ENCODE results near the gene SPTSSA. TPM values are rescaled to one million over a fixed set of nuclear protein-coding genes. Genes with fewer than 3 reads are reported as not detected.

Gene SPTSSA
- total RNA-seq, 2 donors from 2014 or later = 12.5 to 21.9 TPM

GRCh38 chr14:34465069-34465859 lies 3.2 kb upstream of the SPTSSA start:
- Histone ChIP-seq H3K9me3 (no peaks in the 10 kb centered on the region), H3K4me3 (no peak overlapping the region), H3K4me1 (replicated peaks) (peaks cover 6% of the 10 kb centered on the region), H3K27me3 (replicated peaks; ENCODE audit: insufficient read depth) (no peaks in the 10 kb centered on the region), H3K27ac (no peak overlapping the region), H3K36me3 (no peaks in the 10 kb centered on the region)
- TF ChIP-seq POLR2A (IDR thresholded peaks at IDR 0.05) (no peak), CTCF (IDR thresholded peaks at IDR 0.05) (no peak), POLR2AphosphoS5 (IDR thresholded peaks at IDR 0.05) (no peak)
- intact Hi-C loops (cut with DNase I) = no loop called here
- DNase-seq (ENCODE audit: low spot score) = no peak
- 62% methylated on average over 2 of the region's 2 CpGs for WGBS

DNA sequence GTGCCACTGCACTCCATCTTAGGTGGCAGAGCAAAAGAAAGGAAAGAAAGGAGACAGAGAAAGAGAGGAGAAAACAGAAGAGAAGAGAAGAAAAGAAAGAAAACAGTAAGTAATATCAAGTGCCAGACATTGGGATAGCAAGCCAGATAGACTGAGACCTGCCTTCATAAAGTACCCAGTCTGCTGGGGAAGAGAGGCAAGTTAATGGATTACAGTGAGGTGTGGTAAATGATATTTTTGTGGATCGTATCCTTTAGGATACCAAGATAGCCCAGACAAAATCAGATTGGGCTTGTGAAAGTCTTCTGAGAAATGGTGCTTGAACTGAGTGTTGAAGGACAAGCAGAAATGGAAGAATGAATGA lies 1.5 kb upstream of the SPTSSA start:
- TF ChIP-seq POLR2AphosphoS5 (IDR thresholded peaks at IDR 0.05) (no peak), POLR2A (IDR thresholded peaks at IDR 0.05) (no peak), CTCF (IDR thresholded peaks at IDR 0.05) (no peak)
- Histone ChIP-seq H3K27ac (no peak overlapping the region), H3K9me3 (no peaks in the 10 kb centered on the region), H3K4me3 (no peak overlapping the region), H3K36me3 (no peaks in the 10 kb centered on the region), H3K4me1 (replicated peaks) (peaks cover 7% of the 10 kb centered on the region), H3K27me3 (replicated peaks; ENCODE audit: insufficient read depth) (no peaks in the 10 kb centered on the region)
- intact Hi-C loops (cut with DNase I) = loop anchor here (5.0 kb wide), 3 partner anchors 34 to 584 kb away; partner anchors contain the start of genes EAPP and FAM177A1
- DNase-seq (ENCODE audit: low spot score) = no peak
- 89% methylated on average over 1 of the region's 1 CpG for WGBS

- Histone ChIP-seq H3K4me3 (peak overlapping the region; percentile 70 to 71), H3K9me3 (no peaks in the 10 kb centered on the region), H3K36me3 (no peaks in the 10 kb centered on the region), H3K4me1 (replicated peaks) (peaks cover 7% of the 10 kb centered on the region), H3K27me3 (replicated peaks; ENCODE audit: insufficient read depth) (no peaks in the 10 kb centered on the region), H3K27ac (peak overlapping the region; percentile 84 to 90)
- intact Hi-C loops (cut with DNase I) = loop anchor here (5.0 kb wide), 3 partner anchors 36 to 586 kb away; partner anchors contain the start of genes EAPP and FAM177A1
- peak; percentile 43 for DNase-seq (ENCODE audit: low spot score)
- 1% methylated on average over 36 of the region's 45 CpGs for WGBS
- TF ChIP-seq POLR2AphosphoS5 (IDR thresholded peaks at IDR 0.05) (no peak), POLR2A (IDR thresholded peaks at IDR 0.05) (no peak), CTCF (IDR thresholded peaks at IDR 0.05) (peak in 1 of 4 experiments; percentile 15)
These were observed 507 bp downstream of the SPTSSA start for GRCh38 chr14:34461334-34462131.

- 11% methylated on average over 2 of the region's 2 CpGs for WGBS
- Histone ChIP-seq H3K9me3 (no peaks in the 10 kb centered on the region), H3K27ac (peak overlapping the region; percentile 84 to 90), H3K4me3 (peak overlapping the region; percentile 70 to 71), H3K36me3 (no peaks in the 10 kb centered on the region), H3K4me1 (replicated peaks) (peaks cover 7% of the 10 kb centered on the region), H3K27me3 (replicated peaks; ENCODE audit: insufficient read depth) (no peaks in the 10 kb centered on the region)
- intact Hi-C loops (cut with DNase I) = loop anchor here (5.0 kb wide), 3 partner anchors 36 to 586 kb away; partner anchors contain the start of genes EAPP and FAM177A1
- no peak for TF ChIP-seq POLR2AphosphoS5 (IDR thresholded peaks at IDR 0.05)
- TF ChIP-seq CTCF (IDR thresholded peaks at IDR 0.05) = no peak
- no peak for TF ChIP-seq POLR2A (IDR thresholded peaks at IDR 0.05)
- no peak for DNase-seq (ENCODE audit: low spot score)
These were observed 1.2 kb downstream of the SPTSSA start for GRCh38 chr14:34460841-34461240.
